SU-DHL-6 (cell line): ENCODE results near the gene DNAAF8.

Source experiments
- CTCF ChIP-seq: fragments of 200-600 bp; sonication (generic); IDR thresholded peaks from one replicate; pipeline ENCODE4 v1.5.1; 2017; ENCODE audit warnings: antibody characterized with exemption, mild to moderate bottlenecking, low read length, moderate library complexity; ENCODE audit not compliant: insufficient read depth, poor library complexity, severe bottlenecking
- EZH2phosphoT487 ChIP-seq: fragments of 200-600 bp; sonication (generic), shearing (Covaris generic); conservative IDR thresholded peaks from 2 replicates; pipeline ENCODE4 v1.6.1; 2018; ENCODE audit warnings: mild to moderate bottlenecking, antibody characterized with exemption, low read length, moderate library complexity, mixed read lengths

- TF ChIP-seq CTCF, result no peak
- no peak for TF ChIP-seq EZH2phosphoT487
Observed at GRCh38 chr16:4699046-4699556, 35.2 kb upstream of the DNAAF8 start.
